ENCODE data around the gene KCNJ1. TPM values are rescaled to one million over a fixed set of nuclear protein-coding genes. Genes with fewer than 3 reads are reported as not detected.

The KCNJ1 gene
- total and polyA plus RNA-seq, 2 donors (not counting 1 experiment from before 2014, with no cell fraction given) = not detected

DNA sequence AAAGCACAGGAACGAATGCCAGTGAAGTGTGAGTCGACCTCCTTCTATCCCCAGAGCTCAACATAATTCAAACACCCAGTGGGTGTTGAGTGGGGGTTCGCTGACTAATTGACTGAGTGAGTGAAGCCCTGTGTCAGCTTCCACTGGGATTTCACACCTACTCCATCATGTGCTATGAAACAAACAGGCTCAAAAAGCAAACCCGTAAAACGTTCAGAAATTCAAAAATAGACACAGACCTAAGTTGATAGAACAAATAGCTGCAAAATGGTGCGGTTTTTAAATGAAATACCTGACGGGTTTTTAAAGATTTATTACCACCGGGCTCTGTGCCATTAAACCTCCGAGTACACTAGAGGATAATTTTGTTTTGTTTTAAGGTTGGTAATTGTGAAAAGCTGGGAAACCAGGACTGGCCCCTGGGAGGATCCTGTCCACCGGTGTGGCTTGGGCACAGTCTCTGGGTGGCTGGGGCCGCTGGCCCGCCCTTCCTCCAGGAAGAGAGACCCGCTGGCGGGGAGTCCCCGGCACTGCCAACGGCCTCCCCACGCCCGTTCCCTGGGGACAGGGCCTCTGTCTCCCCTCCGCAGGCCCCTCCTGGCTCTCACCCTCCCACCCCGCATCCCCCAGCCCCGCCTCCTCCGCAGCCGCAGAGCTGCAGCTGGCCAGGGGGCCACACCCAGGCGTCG lies 37.7 kb upstream of the KCNJ1 start:
- H3K9ac ChIP-seq (ENCODE audit: insufficient read depth, low read length) = peak overlapping the region; percentile 35
- H2AFZ ChIP-seq (ENCODE audit: low read length) = peak overlapping the region; percentile 45
- TF ChIP-seq EZH2 (IDR thresholded peaks at IDR 0.05; ENCODE audit: low read length, missing control alignments) = no peak
- H4K20me1 ChIP-seq (ENCODE audit: control insufficient read depth, extremely low read depth, insufficient read depth, low read length) = no peaks in the 10 kb centered on the region
- no peaks in the 10 kb centered on the region for H3K36me3 ChIP-seq (ENCODE audit: control insufficient read depth, insufficient read depth, low read length)
- peaks cover 31% of the 10 kb centered on the region for H3K4me1 ChIP-seq (ENCODE audit: control insufficient read depth, extremely low read depth, insufficient read depth, low read length)
- H3K27ac ChIP-seq (ENCODE audit: insufficient read depth, low read length) = peak overlapping the region; percentile 29
- H3K4me2 ChIP-seq (ENCODE audit: extremely low read depth, insufficient read depth, low read length) = peak overlapping the region; percentile 73
- no peaks in the 10 kb centered on the region for H3K27me3 ChIP-seq (ENCODE audit: control insufficient read depth, insufficient read depth, low read length)
- no peaks in the 10 kb centered on the region for H3K9me3 ChIP-seq (ENCODE audit: control insufficient read depth, insufficient read depth, low read depth, low read length)
- no peaks in the 10 kb centered on the region for H3K79me2 ChIP-seq (ENCODE audit: control insufficient read depth, insufficient read depth, low read length)
- peak overlapping the region; percentile 23 to 64 (median 37) for H3K4me3 ChIP-seq (replicated peaks in 1 of 4; ENCODE audit: control extremely low read depth in 1 of 4, insufficient read depth in 1 of 4, low read depth in 3 of 4, low read length in 4 of 4)
- DNase-seq (ENCODE audit: low read depth in 2 of 2) = peak; percentile 55 to 68

DNA sequence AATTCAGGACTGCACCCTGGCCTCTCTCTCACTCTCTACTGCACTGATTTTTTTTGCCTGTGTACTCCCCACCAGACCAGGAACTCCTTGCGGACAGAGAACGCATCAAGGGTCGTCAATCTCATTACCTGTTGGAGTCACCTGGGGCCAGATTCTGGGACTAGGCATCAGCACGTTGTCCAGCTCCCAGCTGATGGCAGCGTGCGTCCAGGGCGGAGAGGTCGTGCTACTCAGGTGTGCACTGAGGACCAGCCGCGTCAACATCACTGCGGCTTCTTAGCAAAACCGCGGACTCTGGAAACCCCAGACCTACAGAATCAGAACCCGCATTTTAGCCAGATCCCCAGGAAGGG lies 37.2 kb upstream of the KCNJ1 start:
- Histone ChIP-seq H3K9me3 (ENCODE audit: control insufficient read depth, insufficient read depth, low read depth, low read length) (no peaks in the 10 kb centered on the region), H3K9ac (ENCODE audit: insufficient read depth, low read length) (no peak overlapping the region), H3K79me2 (ENCODE audit: control insufficient read depth, insufficient read depth, low read length) (no peaks in the 10 kb centered on the region), H3K27ac (ENCODE audit: insufficient read depth, low read length) (no peak overlapping the region), H3K4me1 (ENCODE audit: control insufficient read depth, extremely low read depth, insufficient read depth, low read length) (peaks cover 27% of the 10 kb centered on the region), H2AFZ (ENCODE audit: low read length) (no peak overlapping the region), H3K27me3 (ENCODE audit: control insufficient read depth, insufficient read depth, low read length) (no peaks in the 10 kb centered on the region), H3K4me2 (ENCODE audit: extremely low read depth, insufficient read depth, low read length) (no peak overlapping the region), H3K4me3 (replicated peaks in 1 of 4; ENCODE audit: control extremely low read depth in 1 of 4, insufficient read depth in 1 of 4, low read depth in 3 of 4, low read length in 4 of 4) (no peak overlapping the region), H3K36me3 (ENCODE audit: control insufficient read depth, insufficient read depth, low read length) (no peaks in the 10 kb centered on the region), H4K20me1 (ENCODE audit: control insufficient read depth, extremely low read depth, insufficient read depth, low read length) (no peaks in the 10 kb centered on the region)
- no peak for TF ChIP-seq EZH2 (IDR thresholded peaks at IDR 0.05; ENCODE audit: low read length, missing control alignments)
- TF ChIP-seq, protein P1, sequence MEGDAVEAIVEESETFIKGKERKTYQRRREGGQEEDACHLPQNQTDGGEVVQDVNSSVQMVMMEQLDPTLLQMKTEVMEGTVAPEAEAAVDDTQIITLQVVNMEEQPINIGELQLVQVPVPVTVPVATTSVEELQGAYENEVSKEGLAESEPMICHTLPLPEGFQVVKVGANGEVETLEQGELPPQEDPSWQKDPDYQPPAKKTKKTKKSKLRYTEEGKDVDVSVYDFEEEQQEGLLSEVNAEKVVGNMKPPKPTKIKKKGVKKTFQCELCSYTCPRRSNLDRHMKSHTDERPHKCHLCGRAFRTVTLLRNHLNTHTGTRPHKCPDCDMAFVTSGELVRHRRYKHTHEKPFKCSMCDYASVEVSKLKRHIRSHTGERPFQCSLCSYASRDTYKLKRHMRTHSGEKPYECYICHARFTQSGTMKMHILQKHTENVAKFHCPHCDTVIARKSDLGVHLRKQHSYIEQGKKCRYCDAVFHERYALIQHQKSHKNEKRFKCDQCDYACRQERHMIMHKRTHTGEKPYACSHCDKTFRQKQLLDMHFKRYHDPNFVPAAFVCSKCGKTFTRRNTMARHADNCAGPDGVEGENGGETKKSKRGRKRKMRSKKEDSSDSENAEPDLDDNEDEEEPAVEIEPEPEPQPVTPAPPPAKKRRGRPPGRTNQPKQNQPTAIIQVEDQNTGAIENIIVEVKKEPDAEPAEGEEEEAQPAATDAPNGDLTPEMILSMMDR (conservative IDR thresholded peaks at IDR 0.05 in 1 of 2, IDR thresholded peaks at IDR 0.05 in 1 of 2; ENCODE audit: low read depth in 1 of 2, low read length in 2 of 2) = no peak
- no peak for DNase-seq (ENCODE audit: low read depth in 2 of 2)

DNA sequence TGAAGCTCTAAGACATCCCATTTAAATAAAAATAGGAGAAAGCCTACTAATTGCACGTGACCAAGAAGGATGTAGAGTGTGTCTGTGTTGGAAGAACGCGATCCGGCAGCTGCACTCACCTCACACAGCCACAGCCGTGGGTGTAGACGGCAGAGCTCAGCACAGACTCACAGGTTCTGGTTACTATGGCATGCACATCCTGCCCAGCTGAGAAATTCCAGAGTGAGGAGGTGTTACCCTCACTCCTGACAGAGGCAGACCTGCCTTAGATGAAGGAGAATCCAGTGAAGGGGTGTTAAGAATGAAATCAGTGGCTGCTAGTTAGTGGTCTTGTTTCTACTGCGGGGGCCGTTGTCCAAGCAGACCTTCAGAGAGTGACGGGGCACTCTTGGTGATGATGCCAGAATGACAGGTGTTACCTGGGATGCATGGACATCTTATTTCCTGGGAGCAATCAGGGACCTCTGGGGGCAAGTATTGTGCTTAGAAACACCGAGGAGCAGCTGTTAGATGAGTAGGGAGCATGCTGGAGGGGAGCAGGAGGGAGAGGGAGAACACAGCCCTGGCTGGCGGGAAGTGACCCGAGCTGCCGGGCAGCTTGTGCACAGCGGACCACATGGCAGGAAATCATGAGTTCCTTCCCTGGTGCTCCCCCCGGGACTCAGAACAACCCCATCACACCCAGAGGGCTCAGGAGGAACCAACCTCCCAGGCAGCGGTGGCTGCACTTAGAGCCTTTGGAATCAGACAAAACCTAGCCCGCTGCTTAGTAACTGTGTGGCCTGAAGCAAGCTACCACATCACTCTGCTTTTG lies 36.4 kb upstream of the KCNJ1 start:
- TF ChIP-seq EZH2 (IDR thresholded peaks at IDR 0.05; ENCODE audit: low read length, missing control alignments) = no peak
- TF ChIP-seq, protein P1 (conservative IDR thresholded peaks at IDR 0.05 in 1 of 2, IDR thresholded peaks at IDR 0.05 in 1 of 2; ENCODE audit: low read depth in 1 of 2, low read length in 2 of 2) = no peak
- DNase-seq (ENCODE audit: low read depth in 2 of 2) = peak in 1 of 2 donors; percentile 91
- Histone ChIP-seq H3K79me2 (ENCODE audit: control insufficient read depth, insufficient read depth, low read length) (no peaks in the 10 kb centered on the region), H3K4me1 (ENCODE audit: control insufficient read depth, extremely low read depth, insufficient read depth, low read length) (peaks cover 19% of the 10 kb centered on the region), H3K27ac (ENCODE audit: insufficient read depth, low read length) (no peak overlapping the region), H3K9me3 (ENCODE audit: control insufficient read depth, insufficient read depth, low read depth, low read length) (no peaks in the 10 kb centered on the region), H3K36me3 (ENCODE audit: control insufficient read depth, insufficient read depth, low read length) (no peaks in the 10 kb centered on the region), H4K20me1 (ENCODE audit: control insufficient read depth, extremely low read depth, insufficient read depth, low read length) (no peaks in the 10 kb centered on the region), H3K9ac (ENCODE audit: insufficient read depth, low read length) (no peak overlapping the region), H3K4me2 (ENCODE audit: extremely low read depth, insufficient read depth, low read length) (peak overlapping the region; percentile 27), H2AFZ (ENCODE audit: low read length) (no peak overlapping the region), H3K27me3 (ENCODE audit: control insufficient read depth, insufficient read depth, low read length) (no peaks in the 10 kb centered on the region), H3K4me3 (replicated peaks in 1 of 4; ENCODE audit: control extremely low read depth in 1 of 4, insufficient read depth in 1 of 4, low read depth in 3 of 4, low read length in 4 of 4) (no peak overlapping the region)
